ENCODE measurements around the gene UBA3. TPM values are rescaled to one million over a fixed set of nuclear protein-coding genes. Genes with fewer than 3 reads are reported as not detected.

Gene UBA3
- total RNA-seq, 1 experiment from 2014 or later: 67.2 TPM

- no peak overlapping the region for H3K4me2 ChIP-seq (ENCODE audit: insufficient read depth, insufficient read length, low read length)
- H3K4me1 ChIP-seq (ENCODE audit: insufficient read depth, low read length): no peaks in the 10 kb centered on the region
- Mint-ChIP-seq H3K4me1 (no peaks in the 10 kb centered on the region), H3K27ac (no peak overlapping the region), H3K36me3 (ENCODE audit: insufficient read depth in 1 of 3, low read depth in 3 of 3) (peaks cover 33 to 75% (median 71%) of the 10 kb centered on the region in 3 experiments), H3K27me3 (ENCODE audit: low read depth) (no peaks in the 10 kb centered on the region), H3K9me3 (no peaks in the 10 kb centered on the region), H3K4me3 (no peak overlapping the region)
- no peak overlapping the region for H3K23ac ChIP-seq (ENCODE audit: insufficient read length, low read depth, low read length)
- no peaks in the 10 kb centered on the region for H4K20me1 ChIP-seq (ENCODE audit: control insufficient read depth, insufficient read depth, insufficient read length)
- no peak overlapping the region for H3K56ac ChIP-seq (ENCODE audit: insufficient read length, low read depth, low read length)
- H3K79me2 ChIP-seq (ENCODE audit: insufficient read depth, low read length): no peaks in the 10 kb centered on the region
- no peaks in the 10 kb centered on the region for H3K27me3 ChIP-seq (ENCODE audit: insufficient read depth, low read length)
- H3K14ac ChIP-seq (ENCODE audit: insufficient read depth, low read length): no peak overlapping the region
- TF ChIP-seq, protein P1, sequence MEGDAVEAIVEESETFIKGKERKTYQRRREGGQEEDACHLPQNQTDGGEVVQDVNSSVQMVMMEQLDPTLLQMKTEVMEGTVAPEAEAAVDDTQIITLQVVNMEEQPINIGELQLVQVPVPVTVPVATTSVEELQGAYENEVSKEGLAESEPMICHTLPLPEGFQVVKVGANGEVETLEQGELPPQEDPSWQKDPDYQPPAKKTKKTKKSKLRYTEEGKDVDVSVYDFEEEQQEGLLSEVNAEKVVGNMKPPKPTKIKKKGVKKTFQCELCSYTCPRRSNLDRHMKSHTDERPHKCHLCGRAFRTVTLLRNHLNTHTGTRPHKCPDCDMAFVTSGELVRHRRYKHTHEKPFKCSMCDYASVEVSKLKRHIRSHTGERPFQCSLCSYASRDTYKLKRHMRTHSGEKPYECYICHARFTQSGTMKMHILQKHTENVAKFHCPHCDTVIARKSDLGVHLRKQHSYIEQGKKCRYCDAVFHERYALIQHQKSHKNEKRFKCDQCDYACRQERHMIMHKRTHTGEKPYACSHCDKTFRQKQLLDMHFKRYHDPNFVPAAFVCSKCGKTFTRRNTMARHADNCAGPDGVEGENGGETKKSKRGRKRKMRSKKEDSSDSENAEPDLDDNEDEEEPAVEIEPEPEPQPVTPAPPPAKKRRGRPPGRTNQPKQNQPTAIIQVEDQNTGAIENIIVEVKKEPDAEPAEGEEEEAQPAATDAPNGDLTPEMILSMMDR (conservative IDR thresholded peaks at IDR 0.05): no peak
- no peak overlapping the region for H2BK12ac ChIP-seq (ENCODE audit: insufficient read length, low read depth, low read length)
- H3T11ph ChIP-seq (ENCODE audit: low read length): no peak overlapping the region
- no peak overlapping the region for H4K8ac ChIP-seq (replicated peaks; ENCODE audit: insufficient read length, low read depth, low read length)
- H3K23me2 ChIP-seq (ENCODE audit: insufficient read length, low read depth, low read length, poor library complexity, severe bottlenecking): no peaks in the 10 kb centered on the region
- no peak overlapping the region for H3K4ac ChIP-seq (ENCODE audit: low read depth, low read length)
- H2AK5ac ChIP-seq (ENCODE audit: insufficient read length, low read length): no peak overlapping the region
- no peak for DNase-seq
- no peak overlapping the region for H2BK20ac ChIP-seq (ENCODE audit: low read depth, low read length, poor library complexity, severe bottlenecking)
- H2BK15ac ChIP-seq (ENCODE audit: low read depth, low read length): no peak overlapping the region
- H4K91ac ChIP-seq (ENCODE audit: insufficient read length, low read depth, low read length): no peak overlapping the region
- H3K79me1 ChIP-seq (ENCODE audit: insufficient read depth, low read depth, low read length, poor library complexity, severe bottlenecking): no peaks in the 10 kb centered on the region
- no peak overlapping the region for H2AFZ ChIP-seq (ENCODE audit: low read length)
- no peak overlapping the region for H4K5ac ChIP-seq (ENCODE audit: insufficient read length, low read depth, low read length)
- no peak overlapping the region for H2BK5ac ChIP-seq (ENCODE audit: insufficient read length, low read length)
- H3K18ac ChIP-seq (ENCODE audit: insufficient read length, low read depth, low read length): no peak overlapping the region
- no peak overlapping the region for H2BK120ac ChIP-seq (ENCODE audit: low read depth, low read length, poor library complexity, severe bottlenecking)
- H3K9ac ChIP-seq (ENCODE audit: extremely low read depth, insufficient read length, low read length): no peak overlapping the region
- no peak overlapping the region for H3K27ac ChIP-seq (ENCODE audit: insufficient read length, low read depth, low read length)
- no peaks in the 10 kb centered on the region for H3K9me3 ChIP-seq (ENCODE audit: control insufficient read depth, low read depth, low read length)
Measured at GRCh38 chr3:69059688-69060087, 20.5 kb downstream of the UBA3 start.
